Measurements from ENCODE around the gene SGCG. TPM values are rescaled to one million over a fixed set of nuclear protein-coding genes. Genes with fewer than 3 reads are reported as not detected.

Gene SGCG
- polyA plus RNA-seq, 3 donors = 3.4 to 5.2 (median 4.1) TPM

- peak in 1 of 11 donors; percentile 6 for DNase-seq (ENCODE audit: extremely low read depth in 1 of 11, low read depth in 9 of 11, low spot score in 4 of 11)
Measured at GRCh38 chr13:23321535-23322241, 140.9 kb downstream of the SGCG start.

- no peak for DNase-seq (ENCODE audit: extremely low read depth in 1 of 11, low read depth in 9 of 11, low spot score in 4 of 11)
Measured at GRCh38 chr13:23322353-23323336, 141.9 kb downstream of the SGCG start.

- no peak for DNase-seq (ENCODE audit: extremely low read depth in 1 of 11, low read depth in 9 of 11, low spot score in 4 of 11)
Measured at GRCh38 chr13:23323946-23324709, 143.3 kb downstream of the SGCG start.

- DNase-seq (ENCODE audit: extremely low read depth in 1 of 11, low read depth in 9 of 11, low spot score in 4 of 11) = no peak
Measured at GRCh38 chr13:23325191-23325590, 144.4 kb downstream of the SGCG start.

- DNase-seq (ENCODE audit: extremely low read depth in 1 of 11, low read depth in 9 of 11, low spot score in 4 of 11) = no peak
Measured at GRCh38 chr13:23330356-23330755, 149.6 kb downstream of the SGCG start.

GRCh38 chr13:23339225-23339624 lies 158.4 kb downstream of the SGCG start:
- DNase-seq (ENCODE audit: extremely low read depth in 1 of 11, low read depth in 9 of 11, low spot score in 4 of 11) = no peak

DNA sequence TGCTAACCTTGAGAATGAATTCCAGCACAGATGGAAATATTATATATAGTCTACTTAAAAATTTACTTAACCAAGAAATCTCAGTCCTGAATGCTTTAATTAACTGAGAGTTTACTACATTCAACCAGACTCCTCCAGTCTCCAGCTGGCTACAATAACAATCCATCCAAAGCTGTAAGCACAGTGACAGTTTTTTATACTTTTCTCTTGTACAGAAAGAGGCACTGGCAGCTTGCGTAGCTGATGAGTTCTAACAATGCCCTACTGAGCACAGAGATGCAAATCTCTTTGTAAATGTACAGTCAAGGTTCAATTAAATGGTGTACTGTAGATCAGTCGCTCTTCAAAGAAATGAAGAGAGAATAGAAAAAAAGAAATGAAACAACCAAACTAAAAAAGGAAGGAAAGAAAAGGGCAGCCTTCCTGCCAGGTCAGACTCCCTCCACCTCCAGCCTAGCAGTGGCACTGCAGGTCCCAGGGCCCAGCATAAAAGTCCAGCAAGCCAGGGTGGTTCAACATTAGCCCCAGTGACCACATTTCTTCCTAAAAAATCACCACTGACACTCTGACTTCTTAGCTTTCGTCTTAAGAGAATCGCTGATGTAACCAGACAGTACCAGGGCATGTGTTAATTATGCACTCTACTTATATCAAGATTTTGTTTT lies 164.3 kb downstream of the SGCG start:
- DNase-seq (ENCODE audit: extremely low read depth in 1 of 11, low read depth in 9 of 11, low spot score in 4 of 11) = no peak

DNA sequence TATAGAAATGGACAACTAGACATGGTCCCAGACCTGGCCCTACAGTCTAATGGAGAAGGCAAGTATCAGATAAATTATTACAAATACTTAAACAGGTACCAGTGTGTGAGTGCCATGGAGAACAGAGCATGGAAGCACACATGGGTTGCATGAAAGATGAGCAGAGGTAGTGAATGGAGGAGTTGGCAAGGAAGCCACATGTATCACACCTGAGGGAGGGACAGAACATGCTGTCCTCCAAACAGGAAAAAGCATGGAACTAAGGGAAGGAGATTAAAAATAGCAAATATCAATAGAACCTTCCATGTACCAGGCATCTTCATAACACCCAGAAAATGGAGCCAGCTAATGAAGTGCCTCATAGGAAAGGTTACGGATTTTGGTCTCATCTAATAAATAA lies 166.8 kb downstream of the SGCG start:
- no peak for DNase-seq (ENCODE audit: extremely low read depth in 1 of 11, low read depth in 9 of 11, low spot score in 4 of 11)

- no peak for DNase-seq (ENCODE audit: extremely low read depth in 1 of 11, low read depth in 9 of 11, low spot score in 4 of 11)
Measured at GRCh38 chr13:23348262-23349127, 167.7 kb downstream of the SGCG start.

DNA sequence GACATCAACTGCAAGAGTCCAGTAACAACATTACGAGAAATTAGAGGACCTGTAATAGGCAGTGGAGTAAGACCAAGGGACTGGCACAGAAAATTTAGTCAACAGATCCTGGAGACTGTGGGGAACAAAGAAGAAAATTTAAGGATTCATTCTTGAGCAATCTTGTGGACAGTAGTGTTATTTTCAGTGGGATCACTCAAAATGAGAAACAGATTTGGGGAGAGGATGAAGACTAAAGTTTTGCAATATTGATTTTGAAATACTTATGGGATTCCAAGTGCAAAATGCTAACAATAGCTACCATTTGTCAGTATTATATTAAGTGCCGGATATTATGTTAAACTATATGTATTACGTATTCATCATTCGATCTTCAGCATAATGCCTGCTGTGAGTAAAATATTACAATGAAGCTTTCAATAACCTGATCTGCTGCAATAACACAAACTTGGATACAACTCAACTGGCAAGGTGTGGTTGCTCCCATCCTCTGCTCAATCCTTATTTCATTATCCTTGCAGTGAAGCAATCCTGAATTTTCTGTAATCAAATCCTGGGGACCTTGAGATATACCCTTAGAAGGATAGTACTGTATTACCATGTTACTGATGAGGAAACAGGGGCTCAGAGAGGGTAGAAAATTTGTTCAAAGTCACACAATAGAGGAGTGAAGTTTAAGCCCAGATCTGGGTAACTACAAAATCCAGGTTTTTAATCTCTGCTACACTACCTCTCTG lies 168.6 kb downstream of the SGCG start:
- no peak for DNase-seq (ENCODE audit: extremely low read depth in 1 of 11, low read depth in 9 of 11, low spot score in 4 of 11)

- DNase-seq (ENCODE audit: extremely low read depth in 1 of 11, low read depth in 9 of 11, low spot score in 4 of 11) = peak in 1 of 11 donors; percentile 12
Measured at GRCh38 chr13:23350009-23350408, 169.2 kb downstream of the SGCG start.

DNA sequence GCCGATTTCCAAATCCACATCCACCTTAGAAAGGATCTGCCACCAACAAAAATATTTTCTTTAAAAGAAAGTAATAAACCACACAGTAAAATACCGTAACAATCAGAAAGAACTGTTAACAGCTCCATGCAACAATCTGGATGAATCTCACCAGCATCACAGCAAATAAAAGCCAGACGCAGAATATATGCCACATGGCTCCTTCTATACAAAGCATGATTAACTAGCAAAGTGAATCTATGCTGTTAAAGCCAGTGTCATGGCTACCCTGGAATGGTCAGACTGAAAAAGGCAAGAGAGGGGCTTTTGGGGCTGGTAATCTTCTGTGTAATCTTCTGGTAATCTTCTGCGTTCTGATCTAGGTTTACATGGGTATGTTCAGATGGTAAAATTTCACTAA lies 171.4 kb downstream of the SGCG start:
- no peak for DNase-seq (ENCODE audit: extremely low read depth in 1 of 11, low read depth in 9 of 11, low spot score in 4 of 11)

DNA sequence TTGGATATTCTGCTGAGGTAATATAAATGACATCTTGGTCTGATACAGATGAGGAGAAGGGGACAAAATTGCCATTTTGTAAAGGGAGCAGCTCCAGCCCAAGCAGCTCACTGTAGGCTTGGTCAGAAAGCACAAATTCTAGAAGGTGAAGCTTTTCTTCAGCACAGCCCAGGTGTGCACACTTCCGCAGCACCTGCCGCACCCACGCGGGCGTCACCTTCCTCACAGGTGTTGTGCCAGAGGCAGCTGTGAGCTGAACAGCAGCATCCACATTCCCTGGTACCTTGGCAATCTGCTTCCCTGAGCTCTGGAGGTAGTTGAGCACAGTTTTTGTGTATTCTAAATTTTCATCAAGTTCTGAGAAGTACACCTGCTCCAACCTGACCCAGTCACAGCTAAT lies 173.7 kb downstream of the SGCG start:
- no peak for DNase-seq (ENCODE audit: extremely low read depth in 1 of 11, low read depth in 9 of 11, low spot score in 4 of 11)

GRCh38 chr13:23356368-23356767 lies 175.6 kb downstream of the SGCG start:
- no peak for DNase-seq (ENCODE audit: extremely low read depth in 1 of 11, low read depth in 9 of 11, low spot score in 4 of 11)

GRCh38 chr13:23357349-23357748 lies 176.6 kb downstream of the SGCG start:
- DNase-seq (ENCODE audit: extremely low read depth in 1 of 11, low read depth in 9 of 11, low spot score in 4 of 11) = no peak

DNA sequence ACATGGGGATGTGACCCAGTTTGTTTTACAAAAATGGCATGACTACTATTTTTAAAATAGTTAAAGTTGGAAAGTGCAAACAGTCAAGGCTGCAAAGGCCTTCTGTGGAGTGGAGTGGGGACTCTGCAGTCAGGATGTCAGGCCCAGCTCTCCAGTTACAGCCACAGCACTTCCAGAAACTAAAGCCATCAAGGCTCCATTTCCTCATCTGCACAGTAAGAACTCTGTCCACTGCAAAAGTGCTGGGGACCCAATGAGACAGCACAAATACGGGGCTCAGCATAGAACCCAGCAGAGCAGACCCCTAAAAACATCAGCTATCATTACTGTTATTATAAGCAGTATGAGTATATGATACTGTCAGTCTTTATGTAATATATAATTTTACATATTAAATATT lies 179.1 kb downstream of the SGCG start:
- DNase-seq (ENCODE audit: extremely low read depth in 1 of 11, low read depth in 9 of 11, low spot score in 4 of 11) = no peak

DNA sequence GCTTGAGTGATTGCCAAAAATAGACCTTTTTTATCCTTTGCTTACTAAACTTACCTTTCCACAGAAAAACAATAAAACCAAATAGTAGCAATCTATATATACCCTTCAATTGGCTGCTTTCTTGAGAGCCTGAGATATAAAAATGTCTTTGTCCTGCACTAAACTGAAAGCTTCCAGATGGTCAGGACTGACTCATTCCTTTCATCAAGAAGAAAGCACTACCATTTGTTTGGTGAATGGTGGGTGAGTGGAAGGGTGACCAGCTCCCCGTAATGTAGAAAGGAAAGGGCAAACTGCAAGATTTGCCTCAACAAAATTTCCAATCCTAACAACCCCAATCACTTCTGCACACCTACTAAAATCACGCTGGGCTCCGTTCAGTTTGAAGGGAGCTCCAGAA lies 184.9 kb downstream of the SGCG start:
- no peak for DNase-seq (ENCODE audit: extremely low read depth in 1 of 11, low read depth in 9 of 11, low spot score in 4 of 11)

Data from renal cortex interstitium (tissue), 11 donors.